ENCODE results near the gene STK32B.

- TF ChIP-seq GATA2 (IDR thresholded peaks at IDR 0.05; ENCODE audit: low read depth, low read length): no peak
- no peak for TF ChIP-seq GATA3 (IDR thresholded peaks at IDR 0.05; ENCODE audit: low read depth, low read length)
Observed at GRCh38 chr4:5504486-5504885, 453.2 kb downstream of the STK32B start.

All from SH-SY5Y (cell line).